LNCAP (cell line): Measurements from ENCODE around the gene NUCB2.

Experiments
- CTCF ChIP-seq: fragments of 450-650 bp; IDR thresholded peaks from 2 replicates; pipeline ENCODE4 v1.5.1; 2017; ENCODE audit warnings: mild to moderate bottlenecking

NUCB2 gene

GRCh38 chr11:17369684-17370243 lies 93.2 kb downstream of the NUCB2 start:
- TF ChIP-seq CTCF, result no peak

- TF ChIP-seq CTCF, result no peak
Observed at GRCh38 chr11:17371614-17372013, 95.1 kb downstream of the NUCB2 start.

- TF ChIP-seq CTCF, result no peak
Observed at GRCh38 chr11:17375547-17375946, 99.0 kb downstream of the NUCB2 start.

- TF ChIP-seq CTCF, result no peak
Observed at GRCh38 chr11:17376493-17376892, 100.0 kb downstream of the NUCB2 start.

GRCh38 chr11:17378655-17379054 lies 102.1 kb downstream of the NUCB2 start:
- no peak for TF ChIP-seq CTCF

GRCh38 chr11:17379383-17380180 lies 103.0 kb downstream of the NUCB2 start:
- no peak for TF ChIP-seq CTCF

- no peak for TF ChIP-seq CTCF
Observed at GRCh38 chr11:17381156-17381555, 104.6 kb downstream of the NUCB2 start.
